Uterus (tissue), 2 donors: ENCODE measurements around the gene MYL11.

Experiments
- POLR2A ChIP-seq, 2 donors: fragments of 450-650 bp; IDR thresholded peaks; one replicate each; pipeline ENCODE4 v1.6.1; 2016; ENCODE audit warnings: antibody characterized with exemption in 2 of 2, mild to moderate bottlenecking in 1 of 2, moderate library complexity in 1 of 2
- TF ChIP-seq, protein P1 (sequence below), 4 experiments: fragments of 200-600 bp in 2 of 4; fragments of 450-650 bp in 2 of 4; sonication (generic) in 2 of 4; IDR thresholded peaks; one replicate each; pipeline ENCODE4 v1.5.1; 2016 to 2019; ENCODE audit warnings: antibody characterized with exemption in 4 of 4, mild to moderate bottlenecking in 2 of 4, moderate library complexity in 1 of 4

DNA sequence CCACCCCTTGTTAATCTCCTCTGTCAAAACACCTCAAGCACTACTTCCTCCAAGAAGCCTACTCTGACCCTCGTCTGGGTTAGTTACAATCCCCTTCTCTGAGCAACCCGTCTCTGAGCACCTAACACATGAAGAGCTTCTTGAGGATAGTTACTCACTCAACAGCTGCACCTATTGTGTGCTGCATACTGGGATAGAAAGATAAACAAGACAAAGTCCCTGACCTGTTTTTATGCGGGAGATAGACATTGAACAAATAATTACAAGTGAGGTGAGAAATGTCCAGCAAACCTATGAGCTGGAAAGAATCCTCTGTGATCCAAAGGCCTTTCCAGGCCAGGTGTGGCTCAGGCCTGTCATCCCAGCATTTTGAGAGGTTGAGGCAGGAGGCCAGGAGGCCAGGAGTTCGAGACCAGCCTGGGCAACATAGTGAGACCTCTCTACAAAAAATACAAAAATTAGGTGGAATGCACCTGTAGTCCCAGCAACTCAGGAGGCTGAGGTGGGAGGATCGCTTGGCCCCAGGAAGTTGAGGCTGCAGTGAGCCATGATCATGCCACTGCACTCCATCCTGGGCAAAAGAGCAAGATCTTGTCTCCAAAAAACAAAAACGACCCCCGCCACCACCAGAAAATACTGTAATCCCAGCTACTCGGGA lies 27.3 kb downstream of the MYL11 start:
- TF ChIP-seq, protein P1, sequence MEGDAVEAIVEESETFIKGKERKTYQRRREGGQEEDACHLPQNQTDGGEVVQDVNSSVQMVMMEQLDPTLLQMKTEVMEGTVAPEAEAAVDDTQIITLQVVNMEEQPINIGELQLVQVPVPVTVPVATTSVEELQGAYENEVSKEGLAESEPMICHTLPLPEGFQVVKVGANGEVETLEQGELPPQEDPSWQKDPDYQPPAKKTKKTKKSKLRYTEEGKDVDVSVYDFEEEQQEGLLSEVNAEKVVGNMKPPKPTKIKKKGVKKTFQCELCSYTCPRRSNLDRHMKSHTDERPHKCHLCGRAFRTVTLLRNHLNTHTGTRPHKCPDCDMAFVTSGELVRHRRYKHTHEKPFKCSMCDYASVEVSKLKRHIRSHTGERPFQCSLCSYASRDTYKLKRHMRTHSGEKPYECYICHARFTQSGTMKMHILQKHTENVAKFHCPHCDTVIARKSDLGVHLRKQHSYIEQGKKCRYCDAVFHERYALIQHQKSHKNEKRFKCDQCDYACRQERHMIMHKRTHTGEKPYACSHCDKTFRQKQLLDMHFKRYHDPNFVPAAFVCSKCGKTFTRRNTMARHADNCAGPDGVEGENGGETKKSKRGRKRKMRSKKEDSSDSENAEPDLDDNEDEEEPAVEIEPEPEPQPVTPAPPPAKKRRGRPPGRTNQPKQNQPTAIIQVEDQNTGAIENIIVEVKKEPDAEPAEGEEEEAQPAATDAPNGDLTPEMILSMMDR (IDR thresholded peaks at IDR 0.05), result no peak
- TF ChIP-seq POLR2A (IDR thresholded peaks at IDR 0.05), result no peak
